Measurements from ENCODE around the gene RAF1. TPM values are rescaled to one million over a fixed set of nuclear protein-coding genes. Genes with fewer than 3 reads are reported as not detected.
"Not testable (repeated sequence)": the region's sequence is repeated elsewhere in the genome, so short reads cannot be mapped to it uniquely, and the experiment has no call there.

RAF1 gene
- total and polyA plus RNA-seq, 2 donors (not counting 1 experiment from before 2014, with no cell fraction given): 84.3 to 126 TPM

GRCh38 chr3:12628813-12629212 lies 35.1 kb downstream of the RAF1 start:
- Histone ChIP-seq H3K9me3 (ENCODE audit: control extremely low read depth in 1 of 3, control insufficient read depth in 2 of 3, insufficient read depth in 1 of 3, low read length in 2 of 3) (no peaks in the 10 kb centered on the region), H3K4me1 (ENCODE audit: control insufficient read depth in 2 of 2, insufficient read depth in 2 of 2, low read length in 2 of 2) (peaks cover 15 to 24% of the 10 kb centered on the region in 2 donors), H3K27ac (ENCODE audit: low read length in 2 of 2) (no peak overlapping the region), H4K20me1 (ENCODE audit: control insufficient read depth, insufficient read depth, low read length, poor library complexity, severe bottlenecking) (peaks cover 79% of the 10 kb centered on the region), H2AFZ (ENCODE audit: insufficient read depth, low read depth, low read length, poor library complexity, severe bottlenecking) (no peak overlapping the region), H3K36me3 (replicated peaks in 1 of 2; ENCODE audit: control extremely low read depth in 1 of 2, control insufficient read depth in 1 of 2, extremely low read depth in 1 of 2, insufficient read depth in 2 of 2, low read length in 1 of 2) (no peaks in the 10 kb centered on the region), H3K79me2 (ENCODE audit: control insufficient read depth, insufficient read depth, low read length) (peaks cover 99% of the 10 kb centered on the region), H3K4me3 (ENCODE audit: control extremely low read depth in 1 of 5, extremely low read depth in 1 of 5, insufficient read depth in 1 of 5, low read depth in 2 of 5, low read length in 4 of 5) (no peak overlapping the region), H3K4me2 (replicated peaks; ENCODE audit: low read depth, low read length, poor library complexity, severe bottlenecking) (no peak overlapping the region), H3K27me3 (replicated peaks in 1 of 4; ENCODE audit: control extremely low read depth in 1 of 4, control insufficient read depth in 3 of 4, insufficient read depth in 4 of 4, low read length in 3 of 4) (no peaks in the 10 kb centered on the region), H3K9ac (ENCODE audit: low read length) (no peak overlapping the region)
- ATAC-seq (ENCODE audit: low read depth): no peak
- H3K27me3 Mint-ChIP-seq: no peaks in the 10 kb centered on the region
- CTCF ChIA-PET: no interaction called here
- no peak overlapping the region for H3K4me3 Mint-ChIP-seq
- no peaks in the 10 kb centered on the region for H3K9me3 Mint-ChIP-seq (ENCODE audit: insufficient read depth)
- TF ChIP-seq CTCF (IDR thresholded peaks at IDR 0.05) (no peak), EZH2 (IDR thresholded peaks at IDR 0.05; ENCODE audit: borderline replicate concordance, insufficient read depth, low read depth, low read length, poor library complexity, severe bottlenecking) (no peak)
- no peak for DNase-seq
- POLR2A ChIA-PET: no interaction called here
- WGBS (ENCODE audit: insufficient coverage): no CpG with 5 or more reads among the region's 1 CpG
- no peak overlapping the region for H3K27ac Mint-ChIP-seq
- peaks cover 53% of the 10 kb centered on the region for H3K4me1 Mint-ChIP-seq
- intact Hi-C loops (cut with micrococcal nuclease): no loop called here

GRCh38 chr3:12627370-12627769 lies 36.5 kb downstream of the RAF1 start:
- Histone ChIP-seq H4K20me1 (ENCODE audit: control insufficient read depth, insufficient read depth, low read length, poor library complexity, severe bottlenecking) (peaks cover 81% of the 10 kb centered on the region), H3K36me3 (replicated peaks in 1 of 2; ENCODE audit: control extremely low read depth in 1 of 2, control insufficient read depth in 1 of 2, extremely low read depth in 1 of 2, insufficient read depth in 2 of 2, low read length in 1 of 2) (no peaks in the 10 kb centered on the region), H3K27ac (ENCODE audit: low read length in 2 of 2) (peak overlapping the region in 1 of 2 donors; percentile 4), H3K4me3 (ENCODE audit: control extremely low read depth in 1 of 5, extremely low read depth in 1 of 5, insufficient read depth in 1 of 5, low read depth in 2 of 5, low read length in 4 of 5) (no peak overlapping the region), H2AFZ (ENCODE audit: insufficient read depth, low read depth, low read length, poor library complexity, severe bottlenecking) (no peak overlapping the region), H3K4me2 (replicated peaks; ENCODE audit: low read depth, low read length, poor library complexity, severe bottlenecking) (no peak overlapping the region), H3K27me3 (replicated peaks in 1 of 4; ENCODE audit: control extremely low read depth in 1 of 4, control insufficient read depth in 3 of 4, insufficient read depth in 4 of 4, low read length in 3 of 4) (no peaks in the 10 kb centered on the region), H3K4me1 (ENCODE audit: control insufficient read depth in 2 of 2, insufficient read depth in 2 of 2, low read length in 2 of 2) (peaks cover 19 to 26% of the 10 kb centered on the region in 2 donors), H3K79me2 (ENCODE audit: control insufficient read depth, insufficient read depth, low read length) (peaks cover 99% of the 10 kb centered on the region), H3K9ac (ENCODE audit: low read length) (no peak overlapping the region), H3K9me3 (ENCODE audit: control extremely low read depth in 1 of 3, control insufficient read depth in 2 of 3, insufficient read depth in 1 of 3, low read length in 2 of 3) (no peaks in the 10 kb centered on the region)
- 80% methylated on average over 1 of the region's 4 CpGs for WGBS (ENCODE audit: insufficient coverage)
- no peak for DNase-seq
- ChIA-PET CTCF (no interaction called here), POLR2A (no interaction called here)
- TF ChIP-seq CTCF (IDR thresholded peaks at IDR 0.05) (no peak), EZH2 (IDR thresholded peaks at IDR 0.05; ENCODE audit: borderline replicate concordance, insufficient read depth, low read depth, low read length, poor library complexity, severe bottlenecking) (no peak)
- ATAC-seq (ENCODE audit: low read depth): no peak
- Mint-ChIP-seq H3K27ac (no peak overlapping the region), H3K4me1 (peaks cover 54% of the 10 kb centered on the region), H3K9me3 (ENCODE audit: insufficient read depth) (no peaks in the 10 kb centered on the region), H3K27me3 (no peaks in the 10 kb centered on the region), H3K4me3 (peak overlapping the region; percentile 8)
- intact Hi-C loops (cut with micrococcal nuclease): no loop called here

GRCh38 chr3:12624964-12625363 lies 39.0 kb downstream of the RAF1 start:
- CTCF ChIA-PET; ATAC-seq (ENCODE audit: low read depth); H3K36me3 ChIP-seq (replicated peaks in 1 of 2; ENCODE audit: control extremely low read depth in 1 of 2, control insufficient read depth in 1 of 2, extremely low read depth in 1 of 2, insufficient read depth in 2 of 2, low read length in 1 of 2); H3K27me3 ChIP-seq (replicated peaks in 1 of 4; ENCODE audit: control extremely low read depth in 1 of 4, control insufficient read depth in 3 of 4, insufficient read depth in 4 of 4, low read length in 3 of 4); H3K4me3 Mint-ChIP-seq; POLR2A ChIA-PET; H3K27ac Mint-ChIP-seq; DNase-seq; H2AFZ ChIP-seq (ENCODE audit: insufficient read depth, low read depth, low read length, poor library complexity, severe bottlenecking); H3K9me3 Mint-ChIP-seq (ENCODE audit: insufficient read depth); H3K4me3 ChIP-seq (ENCODE audit: control extremely low read depth in 1 of 5, extremely low read depth in 1 of 5, insufficient read depth in 1 of 5, low read depth in 2 of 5, low read length in 4 of 5); H3K27me3 Mint-ChIP-seq; intact Hi-C loops (cut with micrococcal nuclease); H3K9me3 ChIP-seq (ENCODE audit: control extremely low read depth in 1 of 3, control insufficient read depth in 2 of 3, insufficient read depth in 1 of 3, low read length in 2 of 3): not testable (repeated sequence)
- H3K4me1 Mint-ChIP-seq: peaks cover 56% of the 10 kb centered on the region
- Histone ChIP-seq H3K79me2 (ENCODE audit: control insufficient read depth, insufficient read depth, low read length) (peaks cover 99% of the 10 kb centered on the region), H4K20me1 (ENCODE audit: control insufficient read depth, insufficient read depth, low read length, poor library complexity, severe bottlenecking) (peaks cover 82% of the 10 kb centered on the region), H3K27ac (ENCODE audit: low read length in 2 of 2) (peak overlapping the region in 1 of 2 donors; percentile 54), H3K4me2 (replicated peaks; ENCODE audit: low read depth, low read length, poor library complexity, severe bottlenecking) (peak overlapping the region; percentile 66), H3K9ac (ENCODE audit: low read length) (peak overlapping the region; percentile 37), H3K4me1 (ENCODE audit: control insufficient read depth in 2 of 2, insufficient read depth in 2 of 2, low read length in 2 of 2) (peaks cover 18 to 29% of the 10 kb centered on the region in 2 donors)
- 100% methylated on average over 2 of the region's 3 CpGs for whole genome bisulfite sequencing (ENCODE audit: insufficient coverage)

Measured in B cell (primary cell).